NCI-H1930 (cell line): ENCODE results near the gene ANP32E.

Experiments used
- DNase-seq, 2 experiments: peaks; one replicate each; lab custom pipeline; 2025; lab: John Stamatoyannopoulos, UW

ANP32E gene

DNA sequence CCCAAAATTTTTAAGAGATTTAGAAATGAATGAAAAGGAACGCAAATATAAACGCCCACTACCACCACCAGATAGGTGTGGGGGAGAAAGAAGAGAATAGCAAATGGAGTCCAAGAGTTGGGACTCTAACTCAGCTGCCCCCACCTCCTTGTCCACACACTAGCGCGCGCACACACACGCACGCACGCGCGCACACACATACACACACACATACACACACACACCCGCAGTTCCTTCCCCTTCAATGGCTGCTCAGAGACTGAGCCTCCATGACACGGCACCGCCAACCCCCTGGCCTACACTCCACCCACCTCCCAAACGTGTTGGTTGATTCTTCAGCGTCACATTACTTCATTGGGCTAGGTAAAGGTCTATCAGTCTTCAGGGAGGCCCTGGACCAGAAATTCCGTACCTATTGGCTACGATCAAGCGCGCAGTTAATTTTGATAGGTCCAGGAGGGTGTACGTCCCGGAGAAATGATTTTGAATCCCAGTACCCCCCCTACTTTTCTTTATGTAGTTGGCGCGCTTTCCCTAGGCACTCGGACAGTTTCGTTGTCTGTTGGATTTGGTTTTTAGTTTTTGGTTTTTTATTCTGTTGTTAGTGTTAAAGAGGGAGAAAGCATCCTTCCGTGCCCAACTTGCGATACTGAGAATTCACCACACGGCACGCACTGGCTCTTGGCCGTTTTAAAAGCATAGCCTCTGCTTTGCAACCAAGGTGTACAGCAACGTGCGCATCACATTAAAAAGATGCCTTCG is at the start of gene ANP32E:
Gene ANP32E (minus strand): TSS at position 261 of the 762 bp plus-strand sequence. CDS start 326 bp downstream, outside the sequence.
- peak; percentile 98 for DNase-seq

DNA sequence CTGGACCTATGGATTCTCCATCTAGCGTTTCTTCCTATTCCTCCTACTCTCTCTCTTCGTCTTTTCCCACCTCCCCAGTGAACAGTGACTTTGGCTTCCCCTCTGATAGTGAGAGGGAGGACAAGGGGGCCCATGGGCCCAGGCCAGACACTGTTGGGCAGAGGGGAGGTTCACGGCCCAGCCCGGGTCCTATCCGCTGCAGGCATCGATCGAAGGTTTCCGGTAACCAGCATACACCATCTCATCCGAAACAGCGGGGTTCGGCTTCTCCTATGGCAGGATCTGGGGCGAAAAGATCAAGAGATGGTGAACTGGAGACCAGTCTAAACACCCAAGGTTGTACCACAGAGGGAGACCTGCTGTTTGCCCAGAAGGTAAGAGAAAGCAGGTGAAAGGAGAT is 47.3 kb upstream of the ANP32E start:
- no peak for DNase-seq

DNA sequence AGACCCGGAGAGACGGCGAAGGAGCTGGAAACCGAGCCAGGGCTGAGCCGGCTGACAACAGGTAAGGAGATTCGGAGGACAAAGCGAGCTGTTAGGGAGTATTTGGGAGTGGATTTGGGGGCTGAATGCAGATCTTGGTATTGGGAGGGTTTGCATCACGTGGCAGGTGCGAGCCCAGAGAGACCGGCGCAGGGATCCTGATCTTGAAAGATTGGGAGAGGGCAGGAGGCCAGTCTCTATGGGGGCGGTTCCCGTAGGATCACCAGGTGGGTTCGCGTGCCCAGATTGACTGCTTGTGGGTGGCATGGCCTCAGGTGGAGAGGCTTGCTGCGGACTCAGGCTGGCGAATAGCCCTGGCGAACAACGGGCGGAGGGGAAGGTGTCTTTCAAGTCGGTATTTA is 46.6 kb upstream of the ANP32E start:
- no peak for DNase-seq

DNA sequence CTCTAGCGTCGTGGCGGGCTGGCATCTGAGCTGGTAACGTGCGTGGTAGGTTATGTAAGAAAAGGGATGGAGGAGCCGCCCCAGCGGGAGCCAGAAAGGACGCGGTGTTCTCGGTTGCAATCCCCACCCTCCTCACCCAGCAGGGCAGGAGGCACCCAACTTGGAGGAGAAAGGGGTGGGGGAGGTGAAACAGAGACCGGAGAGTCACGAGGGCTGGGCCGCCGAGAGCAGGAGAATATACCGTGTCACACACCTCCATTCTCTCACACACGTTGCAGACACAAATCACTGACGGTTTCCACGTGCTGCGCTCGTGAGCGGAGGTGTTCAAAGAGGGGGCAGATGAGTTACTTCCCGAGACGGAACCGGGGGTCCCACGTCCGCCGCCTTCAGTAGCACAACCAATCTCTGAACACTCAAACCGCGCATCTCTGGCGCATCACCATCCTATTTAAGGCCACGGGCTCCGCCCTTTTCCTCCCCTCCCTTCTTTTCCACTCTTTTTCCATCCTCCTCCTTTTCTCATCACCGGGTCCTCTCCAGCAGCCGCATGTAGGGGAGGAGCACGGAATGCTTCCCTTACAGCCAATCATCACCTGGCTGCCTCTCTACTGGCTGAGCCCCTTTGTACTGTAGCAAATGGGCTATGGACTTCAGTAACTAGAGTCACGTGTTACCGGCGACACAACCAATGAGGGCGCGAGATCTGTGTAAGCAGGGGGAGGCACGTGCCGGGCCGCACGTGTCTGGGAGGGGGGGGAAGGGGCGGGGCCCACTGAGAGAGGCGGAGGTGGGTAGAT is 46.0 kb upstream of the ANP32E start, which contains the start of gene CIART:
Gene CIART (plus strand): TSS at position 797 of the 800 bp plus-strand sequence. CDS start 714 bp downstream, outside the sequence.
- peak; percentile 96 to 98 for DNase-seq

DNA sequence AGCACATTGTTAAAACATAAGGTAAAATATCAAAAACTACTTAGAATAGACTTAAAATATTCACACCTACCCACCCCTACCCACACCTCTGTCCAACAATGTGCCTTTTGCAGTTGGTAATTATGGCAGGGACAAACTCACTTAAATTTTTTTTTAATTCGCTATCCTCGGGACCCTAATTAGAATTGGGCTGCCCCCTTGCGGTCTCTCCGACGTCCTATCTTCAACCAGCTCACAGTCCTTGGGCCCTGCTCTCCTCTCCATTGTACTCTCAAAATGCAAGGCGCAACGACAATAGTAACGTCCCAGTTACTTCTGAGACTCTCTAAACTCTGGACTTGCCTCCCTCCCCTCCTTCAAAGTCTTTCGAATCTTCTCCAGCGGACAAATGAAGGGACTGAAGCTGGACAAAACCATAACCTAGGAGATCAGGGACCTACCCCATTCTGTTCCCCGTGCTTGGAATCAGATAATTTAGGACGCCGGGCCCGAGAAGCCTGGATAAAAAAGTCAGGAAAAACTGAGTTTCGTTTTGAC is 45.4 kb upstream of the ANP32E start:
- peak; percentile 29 to 56 for DNase-seq

DNA sequence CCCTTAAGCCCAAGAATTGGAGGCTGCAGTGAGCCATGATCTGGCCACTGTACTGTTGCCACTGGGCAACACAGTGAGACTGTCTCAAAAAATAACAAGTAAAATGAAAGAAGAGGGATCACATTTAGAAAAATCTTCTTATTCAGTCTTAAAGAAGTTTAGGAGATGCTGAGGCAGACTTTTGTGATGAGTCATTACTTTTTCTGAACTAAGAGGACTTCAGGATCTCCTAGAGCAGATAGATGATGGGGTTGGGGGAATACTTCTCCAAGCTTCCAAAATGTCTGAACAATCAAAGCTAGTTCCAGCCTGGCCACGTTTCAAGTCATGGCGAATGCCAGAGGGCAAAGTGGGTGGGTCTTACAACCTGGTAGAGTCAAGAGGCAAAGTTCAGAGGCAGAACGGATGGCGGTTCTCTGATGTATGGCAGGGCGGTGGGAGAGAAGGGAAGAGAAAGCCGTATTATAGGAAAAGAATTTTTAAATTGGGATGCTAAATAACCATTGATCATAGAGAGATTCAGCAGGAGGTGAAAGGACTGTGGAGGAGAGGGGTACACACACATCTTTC is 44.3 kb upstream of the ANP32E start:
- no peak for DNase-seq

DNA sequence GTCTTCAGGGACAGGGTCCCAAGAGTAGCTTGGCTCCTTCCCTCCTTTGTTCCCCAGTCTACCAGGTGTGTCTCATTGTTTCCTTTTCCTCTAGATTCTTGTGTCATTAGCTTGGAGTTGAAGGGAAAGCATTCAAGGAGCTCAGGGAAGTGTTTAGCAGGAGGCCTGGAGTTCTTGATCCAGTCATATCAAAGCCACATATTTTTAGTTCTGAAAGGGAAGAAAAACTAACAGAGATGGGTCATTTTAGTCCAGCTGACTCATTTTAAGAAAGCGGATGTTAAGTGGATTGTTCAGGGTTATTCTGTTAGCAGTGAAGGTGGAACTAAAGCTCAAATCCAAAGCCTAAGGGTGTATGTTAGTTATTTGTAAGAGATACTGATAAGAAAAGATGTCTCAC is 37.4 kb upstream of the ANP32E start:
- DNase-seq, result no peak

DNA sequence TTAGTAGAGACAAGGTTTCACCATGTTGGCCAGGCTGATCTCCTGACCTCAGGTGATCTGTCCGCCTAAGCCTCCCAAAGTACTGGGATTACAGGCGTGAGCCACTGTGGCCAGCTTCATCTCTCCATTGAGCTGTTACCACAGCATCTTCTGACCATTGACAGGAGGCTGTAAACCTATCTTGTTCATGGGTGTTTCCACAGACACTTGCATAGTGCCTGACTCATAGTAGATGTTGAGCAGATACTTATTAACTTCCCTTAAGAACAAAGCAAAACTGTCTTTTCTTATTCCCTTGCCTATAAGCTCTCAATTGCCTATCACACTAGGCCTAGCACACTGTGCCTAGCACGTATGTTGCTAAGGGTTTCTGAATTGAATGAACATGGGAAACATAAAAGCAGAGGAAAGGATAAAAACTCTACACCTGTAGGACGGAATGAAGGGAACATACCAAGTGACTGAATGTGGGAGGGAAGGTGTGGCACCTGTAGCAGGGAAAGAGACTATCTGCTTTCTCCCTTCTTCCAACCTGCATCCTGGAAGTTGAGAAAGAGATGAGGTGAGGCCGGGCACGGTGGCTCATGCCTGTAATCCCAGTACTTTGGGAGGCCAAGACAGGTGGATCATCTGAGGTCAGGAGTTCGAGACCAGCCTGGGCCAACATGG is 35.5 kb upstream of the ANP32E start:
- no peak for DNase-seq

DNA sequence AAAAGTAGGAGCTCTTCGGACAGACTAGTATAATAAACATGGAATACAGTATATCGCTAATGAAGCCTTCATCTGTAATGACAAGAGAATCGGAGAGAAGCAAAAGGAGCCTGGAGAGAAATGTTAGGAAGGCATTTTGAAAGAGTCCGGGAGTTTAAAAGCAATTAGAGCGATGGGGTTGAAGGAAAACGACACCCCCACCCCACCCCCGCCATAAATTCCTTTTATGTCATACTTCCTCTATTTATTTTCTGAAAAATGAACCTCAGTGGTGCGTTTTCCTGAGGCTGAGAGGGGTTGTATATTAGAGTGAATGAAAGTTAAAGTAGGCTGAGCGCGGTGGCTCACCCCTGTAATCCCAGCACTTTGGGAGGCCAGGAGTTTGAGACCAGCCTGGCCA is 33.5 kb upstream of the ANP32E start:
- DNase-seq, result no peak

DNA sequence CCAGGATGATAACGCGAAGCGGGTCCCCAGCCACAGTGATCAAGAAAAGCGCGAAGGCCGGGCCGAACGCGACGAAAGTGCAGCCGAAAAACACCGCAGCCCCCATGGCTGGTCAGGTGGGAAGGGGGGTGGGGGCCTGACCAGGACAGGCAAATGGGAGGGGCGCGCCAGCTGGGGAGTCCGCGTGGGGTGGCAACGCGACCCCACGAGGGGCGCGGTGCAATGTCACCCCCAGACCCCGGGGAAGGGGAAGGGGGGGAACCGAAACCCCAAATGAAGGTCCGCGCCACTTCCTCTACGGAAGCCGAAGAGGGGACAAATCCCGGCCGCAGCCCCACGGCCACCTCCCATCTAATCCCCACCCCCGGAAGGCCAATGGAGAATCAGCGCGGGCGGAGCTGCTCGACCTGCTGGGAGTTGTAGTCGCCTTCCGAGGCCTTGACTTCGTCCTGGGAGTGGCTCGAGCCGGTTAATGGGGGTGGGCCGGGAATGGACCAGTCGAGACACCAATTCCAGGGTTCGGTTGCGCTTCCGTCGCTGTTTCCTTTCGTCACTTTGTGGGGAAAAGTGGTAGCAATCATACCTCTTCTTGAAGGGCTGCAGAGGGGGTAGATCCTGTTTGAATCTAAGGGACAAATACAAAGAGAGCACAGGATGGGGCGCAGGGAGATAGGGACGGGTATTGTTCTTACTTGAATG is 32.9 kb upstream of the ANP32E start, which contains the start of gene APH1A:
Gene APH1A (minus strand): TSS at position 312 of the 699 bp plus-strand sequence. CDS start 206 bp downstream, at position 106.
- DNase-seq, result peak; percentile 95 to 97

DNA sequence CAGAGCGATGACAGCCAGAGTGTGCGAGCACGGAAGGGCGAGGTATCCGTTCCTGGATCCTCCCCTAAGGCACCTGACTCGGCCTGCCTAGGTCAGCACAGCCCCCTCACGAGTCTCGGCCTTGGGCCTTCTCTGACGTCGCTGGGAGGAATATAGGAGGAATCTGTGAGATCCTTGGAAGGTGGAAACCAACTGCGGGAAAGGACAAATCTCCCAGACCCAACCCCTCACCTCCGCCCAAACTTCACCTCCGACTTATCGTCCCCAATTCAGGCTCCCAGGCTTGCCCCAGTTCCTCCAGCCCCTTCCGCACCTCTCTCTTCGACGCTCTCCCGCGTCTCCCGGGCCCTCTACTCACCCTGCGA is 32.4 kb upstream of the ANP32E start:
- DNase-seq, result no peak

DNA sequence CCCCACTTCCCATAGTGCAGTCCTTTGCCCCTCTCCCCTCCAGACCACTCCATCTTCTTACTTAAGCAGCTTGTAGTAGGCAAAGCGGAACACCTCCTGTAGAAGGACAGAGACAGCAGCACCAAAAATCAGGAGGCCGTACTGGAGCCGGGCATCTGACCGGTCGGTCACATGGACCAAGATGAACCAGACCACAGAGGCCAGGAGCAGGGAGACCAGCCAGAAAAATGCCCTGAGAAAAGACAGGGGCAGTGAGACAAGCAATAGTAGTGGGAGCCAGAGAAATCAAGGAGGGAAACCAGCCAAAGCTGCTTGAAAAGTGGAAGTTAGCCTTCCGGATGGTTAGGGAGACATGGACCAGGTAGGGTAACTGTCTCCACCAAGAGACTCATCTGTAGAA is 32.0 kb upstream of the ANP32E start:
- DNase-seq, result no peak

DNA sequence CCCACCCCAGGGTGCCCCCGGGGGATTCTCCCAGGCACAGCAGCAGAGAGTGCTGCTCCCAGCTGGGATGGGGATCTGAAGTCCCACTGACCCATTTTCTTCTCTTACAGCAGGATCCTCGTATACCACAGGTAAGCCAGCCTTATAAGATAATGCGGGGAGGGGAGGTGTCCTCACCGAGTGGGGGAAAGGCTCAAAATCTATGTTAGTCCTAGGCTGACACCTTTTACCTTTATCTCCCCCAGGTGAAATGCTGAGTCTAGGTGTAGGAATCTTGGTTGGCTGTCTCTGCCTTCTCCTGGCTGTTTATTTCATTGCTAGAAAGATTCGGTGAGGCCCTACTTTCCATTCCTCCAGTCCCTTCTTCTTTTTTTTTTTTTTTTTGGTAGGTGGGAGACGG is 27.6 kb upstream of the ANP32E start:
- no peak for DNase-seq

DNA sequence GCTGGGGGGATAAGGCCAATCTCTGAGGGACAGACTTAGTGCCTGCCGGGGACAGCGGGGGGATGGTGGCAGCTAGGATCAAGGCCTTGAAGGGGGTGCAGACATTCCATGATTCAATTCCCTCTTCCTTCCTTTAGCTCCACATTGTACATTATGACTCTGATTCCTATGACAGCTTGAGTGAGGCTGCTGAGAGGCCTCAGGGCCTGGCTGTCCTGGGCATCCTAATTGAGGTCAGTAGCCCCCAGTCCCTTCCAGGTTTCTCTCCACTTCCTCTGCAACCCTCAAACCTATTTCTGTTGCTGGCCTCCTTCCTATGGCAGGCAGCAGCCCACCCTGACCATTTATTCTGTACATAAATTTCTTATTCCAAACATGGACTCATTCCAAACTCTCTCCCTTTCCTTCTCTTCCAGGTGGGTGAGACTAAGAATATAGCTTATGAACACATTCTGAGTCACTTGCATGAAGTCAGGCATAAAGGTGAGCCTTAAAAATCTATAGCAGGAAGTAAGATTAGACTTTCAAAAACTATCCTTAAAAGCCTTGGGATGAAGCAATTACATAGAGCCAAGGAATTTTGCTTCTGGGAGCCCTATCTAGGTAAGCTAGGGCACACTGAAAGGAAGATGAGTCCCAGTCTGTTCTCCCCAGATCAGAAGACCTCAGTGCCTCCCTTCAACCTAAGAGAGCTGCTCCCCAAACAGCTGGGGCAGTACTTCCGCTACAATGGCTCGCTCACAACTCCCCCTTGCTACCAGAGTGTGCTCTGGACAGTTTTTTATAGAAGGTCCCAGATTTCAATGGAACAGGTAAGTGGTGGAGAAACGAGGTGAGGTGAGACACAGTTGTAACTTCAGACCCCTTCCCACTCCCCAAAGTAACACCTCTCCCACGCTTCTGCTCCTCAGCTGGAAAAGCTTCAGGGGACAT is 26.7 kb upstream of the ANP32E start:
- DNase-seq, result no peak

DNA sequence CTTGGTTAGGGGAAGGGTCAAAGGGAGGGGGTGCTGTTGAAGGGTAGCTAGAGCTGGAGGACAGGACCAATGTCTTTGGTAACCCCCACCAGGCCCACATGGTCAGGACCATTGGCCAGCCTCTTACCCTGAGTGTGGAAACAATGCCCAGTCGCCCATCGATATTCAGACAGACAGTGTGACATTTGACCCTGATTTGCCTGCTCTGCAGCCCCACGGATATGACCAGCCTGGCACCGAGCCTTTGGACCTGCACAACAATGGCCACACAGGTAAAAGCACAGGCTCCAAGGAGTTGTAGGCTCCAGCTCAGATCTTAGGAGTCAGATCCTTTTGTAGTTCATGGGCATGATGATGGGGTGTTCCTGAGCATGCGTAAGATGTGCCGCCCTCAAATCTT is 25.5 kb upstream of the ANP32E start:
- DNase-seq, result no peak

DNA sequence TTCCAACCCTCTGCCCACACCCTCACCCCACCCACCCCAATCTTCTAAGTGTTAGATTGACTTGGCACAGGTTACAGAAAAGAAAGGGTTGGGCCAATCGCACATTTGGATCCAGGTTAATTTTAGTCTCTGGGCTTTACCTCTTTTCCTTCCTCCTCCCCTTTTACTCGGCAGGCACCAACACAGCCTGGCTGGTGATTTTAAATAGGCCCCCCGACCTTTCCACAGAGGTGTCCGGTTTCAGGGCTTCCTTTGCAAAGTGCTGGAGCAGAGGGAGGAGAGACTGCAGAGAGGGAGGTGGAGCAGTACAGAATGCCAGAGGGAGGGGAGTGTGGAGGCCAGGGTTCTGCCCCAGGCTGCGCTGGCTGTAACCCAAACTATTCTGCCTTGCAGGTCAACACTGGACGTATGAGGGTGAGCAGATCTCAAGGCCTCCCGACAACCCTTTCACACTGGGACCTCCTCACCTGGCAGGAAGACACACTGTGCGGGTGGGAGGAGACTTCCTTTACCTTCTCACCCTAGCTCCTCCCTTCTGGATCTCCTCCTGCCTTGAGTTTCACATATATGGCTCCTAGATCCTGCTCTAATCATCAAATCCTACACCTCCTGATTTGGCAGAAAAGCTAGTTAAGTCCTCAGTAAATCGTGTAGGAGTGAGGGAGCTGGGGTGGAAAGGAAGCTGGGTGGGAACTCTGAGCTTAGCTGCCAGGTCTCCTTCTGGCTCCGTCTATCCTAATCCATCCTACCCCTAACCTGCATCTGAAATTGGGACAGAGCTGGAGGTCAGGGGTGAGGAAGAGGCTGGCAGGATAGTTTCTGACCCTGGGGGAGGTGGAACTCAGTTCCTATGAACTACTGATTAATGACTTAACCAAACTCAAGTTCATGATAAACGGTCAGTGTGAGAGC is 24.1 kb upstream of the ANP32E start:
- no peak for DNase-seq

DNA sequence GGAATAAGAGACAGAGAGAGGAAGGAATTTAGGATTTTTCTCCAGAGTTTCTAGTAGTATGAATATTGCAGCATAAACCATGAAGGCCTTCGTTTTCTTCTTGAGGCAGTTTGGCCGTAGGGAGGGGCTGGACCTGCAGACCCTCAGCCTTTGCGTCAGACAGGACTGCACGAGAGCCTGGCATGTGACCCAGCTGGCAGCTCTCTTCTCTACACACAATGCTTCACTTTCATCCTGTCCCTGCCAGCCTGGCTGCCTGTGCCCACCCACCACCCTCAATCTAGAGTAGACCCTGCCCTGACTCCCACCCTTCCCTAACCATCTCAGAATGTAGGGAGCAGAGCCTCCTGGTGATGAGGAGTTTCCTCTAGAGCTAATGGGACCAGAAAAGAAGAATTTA is 23.3 kb upstream of the ANP32E start:
- no peak for DNase-seq

DNA sequence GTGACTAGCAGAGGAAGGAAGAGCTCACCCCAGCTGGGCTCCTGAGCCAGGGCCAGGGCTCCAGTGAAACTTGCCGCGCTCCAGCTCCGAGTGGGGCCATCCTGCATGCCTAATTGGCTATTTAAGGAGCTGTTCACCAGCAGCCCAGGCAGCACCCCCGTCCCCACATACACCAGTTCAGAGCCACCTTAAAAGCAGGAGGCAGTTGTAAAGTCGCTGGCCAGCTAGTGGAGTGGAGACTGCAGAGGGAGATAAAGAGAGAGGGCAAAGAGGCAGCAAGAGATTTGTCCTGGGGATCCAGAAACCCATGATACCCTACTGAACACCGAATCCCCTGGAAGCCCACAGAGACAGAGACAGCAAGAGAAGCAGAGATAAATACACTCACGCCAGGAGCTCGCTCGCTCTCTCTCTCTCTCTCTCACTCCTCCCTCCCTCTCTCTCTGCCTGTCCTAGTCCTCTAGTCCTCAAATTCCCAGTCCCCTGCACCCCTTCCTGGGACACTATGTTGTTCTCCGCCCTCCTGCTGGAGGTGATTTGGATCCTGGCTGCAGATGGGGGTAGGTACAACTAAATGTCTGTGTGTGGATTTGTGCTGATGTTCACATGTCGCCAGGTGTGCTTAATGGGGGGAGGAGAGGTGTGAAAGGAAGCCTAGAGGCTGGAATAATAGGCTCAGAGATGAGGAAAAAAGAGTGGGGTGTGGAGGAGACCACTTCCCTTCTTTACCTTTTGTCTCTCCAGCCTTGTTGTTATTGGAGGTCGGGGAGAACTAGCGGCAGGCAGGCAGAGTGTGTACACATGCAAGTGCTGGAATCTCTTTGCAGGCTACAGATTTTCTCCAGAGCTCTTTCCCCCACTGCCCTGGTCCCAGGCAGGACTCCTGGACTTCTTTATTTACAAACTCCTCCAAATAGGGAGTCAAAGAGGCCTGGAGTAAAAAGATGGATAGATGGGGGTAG is 22.0 kb upstream of the ANP32E start, which contains the start of gene CA14:
Gene CA14 (plus strand): TSS at position 151 of the 962 bp plus-strand sequence. CDS start 355 bp downstream, at position 506.
- no peak for DNase-seq
